Measurements from ENCODE around the gene FGFRL1. TPM values are rescaled to one million over a fixed set of nuclear protein-coding genes. Genes with fewer than 3 reads are reported as not detected.

The FGFRL1 gene
- polyA plus RNA-seq, 1 donor from 2014 or later, result 0.97 TPM

DNA sequence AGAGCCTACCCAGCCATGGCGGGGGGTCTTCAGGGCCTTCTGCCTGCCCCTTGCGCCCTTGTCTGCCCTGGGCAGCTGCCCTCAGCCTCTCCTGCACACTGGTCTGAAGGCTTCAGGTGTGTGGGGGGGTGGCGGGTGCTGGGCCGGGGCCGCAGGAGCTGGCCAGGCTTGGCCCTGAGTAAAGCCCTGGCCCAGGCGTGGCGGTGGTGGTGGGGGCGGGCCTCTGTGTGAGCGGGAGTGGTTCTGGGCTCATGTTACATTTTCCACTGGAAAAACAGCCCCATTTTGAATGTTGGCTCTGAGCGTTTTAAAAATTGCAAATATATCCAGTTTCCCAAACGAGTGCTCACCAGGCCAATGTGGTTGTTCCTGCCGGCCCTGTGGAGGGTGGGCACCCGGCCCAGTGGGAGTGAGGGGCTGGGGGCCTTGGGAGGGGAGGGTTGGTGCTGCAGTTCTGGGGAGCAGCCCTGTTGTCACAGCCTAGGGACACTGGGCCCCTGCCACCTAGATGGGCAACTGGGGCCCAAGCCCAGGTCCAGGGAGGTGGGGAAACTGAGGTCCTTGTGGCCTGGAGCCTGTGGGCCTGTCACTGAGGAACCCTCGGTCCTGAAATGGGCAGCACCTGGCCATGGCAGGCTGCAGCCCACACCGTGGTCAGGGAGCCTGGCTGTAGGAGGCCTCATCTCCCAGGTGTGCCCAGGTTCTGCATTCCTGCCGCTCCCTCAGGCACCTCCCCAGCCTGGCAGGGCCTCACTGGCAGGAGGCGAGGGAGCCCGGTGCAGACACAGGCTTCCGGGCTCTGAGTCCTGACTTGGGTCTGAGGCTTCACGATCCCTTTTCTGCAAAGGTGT lies 28.3 kb downstream of the FGFRL1 start:
- Histone ChIP-seq H3K79me2 (replicated peaks; ENCODE audit: insufficient read depth, low read length) (no peaks in the 10 kb centered on the region), H3K27ac (ENCODE audit: low read length) (no peak overlapping the region), H3K27me3 (ENCODE audit: insufficient read depth, low read depth, low read length) (no peaks in the 10 kb centered on the region), H3K9ac (ENCODE audit: low read length) (no peak overlapping the region), H3K9me3 (ENCODE audit: low read length) (no peaks in the 10 kb centered on the region), H3K4me3 (ENCODE audit: low read length) (no peak overlapping the region), H3F3A (ENCODE audit: insufficient read depth, low read length, poor library complexity, severe bottlenecking) (no peaks in the 10 kb centered on the region), H3K4me2 (ENCODE audit: low read length) (no peak overlapping the region), H3K9me2 (ENCODE audit: insufficient read depth, low read length) (no peaks in the 10 kb centered on the region), H2AFZ (ENCODE audit: low read depth, low read length) (no peak overlapping the region), H3K36me3 (ENCODE audit: insufficient read depth, low read length) (no peaks in the 10 kb centered on the region), H4K20me1 (ENCODE audit: insufficient read depth) (no peaks in the 10 kb centered on the region)
- TF ChIP-seq MXI1 (conservative IDR thresholded peaks at IDR 0.05; ENCODE audit: poor library complexity, severe bottlenecking) (no peak), EZH2 (IDR thresholded peaks at IDR 0.05; ENCODE audit: borderline replicate concordance, insufficient read depth, low read length, poor library complexity, severe bottlenecking) (no peak), RAD21 (conservative IDR thresholded peaks at IDR 0.05) (no peak), TAF1 (IDR thresholded peaks at IDR 0.05; ENCODE audit: low read depth) (no peak), POLR2AphosphoS5 (IDR thresholded peaks at IDR 0.05) (no peak), EP300 (conservative IDR thresholded peaks at IDR 0.05; ENCODE audit: poor library complexity, severe bottlenecking) (no peak), SMC3 (conservative IDR thresholded peaks at IDR 0.05; ENCODE audit: poor library complexity) (no peak)
- TF ChIP-seq, protein P1, sequence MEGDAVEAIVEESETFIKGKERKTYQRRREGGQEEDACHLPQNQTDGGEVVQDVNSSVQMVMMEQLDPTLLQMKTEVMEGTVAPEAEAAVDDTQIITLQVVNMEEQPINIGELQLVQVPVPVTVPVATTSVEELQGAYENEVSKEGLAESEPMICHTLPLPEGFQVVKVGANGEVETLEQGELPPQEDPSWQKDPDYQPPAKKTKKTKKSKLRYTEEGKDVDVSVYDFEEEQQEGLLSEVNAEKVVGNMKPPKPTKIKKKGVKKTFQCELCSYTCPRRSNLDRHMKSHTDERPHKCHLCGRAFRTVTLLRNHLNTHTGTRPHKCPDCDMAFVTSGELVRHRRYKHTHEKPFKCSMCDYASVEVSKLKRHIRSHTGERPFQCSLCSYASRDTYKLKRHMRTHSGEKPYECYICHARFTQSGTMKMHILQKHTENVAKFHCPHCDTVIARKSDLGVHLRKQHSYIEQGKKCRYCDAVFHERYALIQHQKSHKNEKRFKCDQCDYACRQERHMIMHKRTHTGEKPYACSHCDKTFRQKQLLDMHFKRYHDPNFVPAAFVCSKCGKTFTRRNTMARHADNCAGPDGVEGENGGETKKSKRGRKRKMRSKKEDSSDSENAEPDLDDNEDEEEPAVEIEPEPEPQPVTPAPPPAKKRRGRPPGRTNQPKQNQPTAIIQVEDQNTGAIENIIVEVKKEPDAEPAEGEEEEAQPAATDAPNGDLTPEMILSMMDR (IDR thresholded peaks at IDR 0.05; ENCODE audit: poor library complexity, severe bottlenecking), result no peak
- TF ChIP-seq, protein P2, sequence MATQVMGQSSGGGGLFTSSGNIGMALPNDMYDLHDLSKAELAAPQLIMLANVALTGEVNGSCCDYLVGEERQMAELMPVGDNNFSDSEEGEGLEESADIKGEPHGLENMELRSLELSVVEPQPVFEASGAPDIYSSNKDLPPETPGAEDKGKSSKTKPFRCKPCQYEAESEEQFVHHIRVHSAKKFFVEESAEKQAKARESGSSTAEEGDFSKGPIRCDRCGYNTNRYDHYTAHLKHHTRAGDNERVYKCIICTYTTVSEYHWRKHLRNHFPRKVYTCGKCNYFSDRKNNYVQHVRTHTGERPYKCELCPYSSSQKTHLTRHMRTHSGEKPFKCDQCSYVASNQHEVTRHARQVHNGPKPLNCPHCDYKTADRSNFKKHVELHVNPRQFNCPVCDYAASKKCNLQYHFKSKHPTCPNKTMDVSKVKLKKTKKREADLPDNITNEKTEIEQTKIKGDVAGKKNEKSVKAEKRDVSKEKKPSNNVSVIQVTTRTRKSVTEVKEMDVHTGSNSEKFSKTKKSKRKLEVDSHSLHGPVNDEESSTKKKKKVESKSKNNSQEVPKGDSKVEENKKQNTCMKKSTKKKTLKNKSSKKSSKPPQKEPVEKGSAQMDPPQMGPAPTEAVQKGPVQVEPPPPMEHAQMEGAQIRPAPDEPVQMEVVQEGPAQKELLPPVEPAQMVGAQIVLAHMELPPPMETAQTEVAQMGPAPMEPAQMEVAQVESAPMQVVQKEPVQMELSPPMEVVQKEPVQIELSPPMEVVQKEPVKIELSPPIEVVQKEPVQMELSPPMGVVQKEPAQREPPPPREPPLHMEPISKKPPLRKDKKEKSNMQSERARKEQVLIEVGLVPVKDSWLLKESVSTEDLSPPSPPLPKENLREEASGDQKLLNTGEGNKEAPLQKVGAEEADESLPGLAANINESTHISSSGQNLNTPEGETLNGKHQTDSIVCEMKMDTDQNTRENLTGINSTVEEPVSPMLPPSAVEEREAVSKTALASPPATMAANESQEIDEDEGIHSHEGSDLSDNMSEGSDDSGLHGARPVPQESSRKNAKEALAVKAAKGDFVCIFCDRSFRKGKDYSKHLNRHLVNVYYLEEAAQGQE (IDR thresholded peaks at IDR 0.05; ENCODE audit: borderline replicate concordance), result no peak

DNA sequence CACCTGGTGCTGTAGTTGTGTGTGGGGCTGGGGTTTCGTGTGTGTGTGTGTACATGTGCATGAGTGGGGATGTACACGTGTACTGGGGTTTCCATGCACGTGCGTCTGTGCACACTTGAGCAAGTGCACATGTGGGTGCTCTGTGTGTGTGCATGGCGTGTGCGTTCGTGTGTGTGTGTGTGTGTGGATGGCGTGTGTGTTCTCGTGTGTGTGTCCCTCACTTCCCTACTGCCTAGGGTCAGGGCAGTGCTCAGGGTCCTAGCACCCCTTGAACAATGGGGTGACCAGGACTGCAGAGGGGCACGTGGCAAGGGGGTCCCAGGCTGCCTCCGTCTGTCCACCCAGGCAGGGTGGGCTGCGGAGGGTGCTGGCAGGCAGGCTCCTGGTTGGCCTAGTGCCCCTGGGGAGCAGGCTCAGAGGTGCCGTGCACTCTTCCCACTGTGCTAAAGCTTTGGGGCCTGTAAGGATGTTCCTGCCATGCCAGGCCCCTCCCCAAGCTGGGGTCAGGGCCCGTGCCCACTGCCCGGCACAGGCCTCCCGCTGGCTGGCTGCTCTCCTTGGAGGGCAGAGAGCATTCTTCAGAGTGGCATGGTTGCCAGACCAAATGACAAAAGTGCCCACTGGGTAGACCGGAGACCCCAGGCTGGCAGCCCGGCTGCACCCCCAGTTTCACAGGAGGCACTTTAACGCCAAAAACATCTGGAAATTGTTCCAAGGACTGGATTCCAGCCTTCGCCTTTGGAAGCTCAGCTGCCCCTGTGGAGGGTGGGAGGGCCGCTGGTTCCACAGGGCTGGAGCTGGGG lies 29.1 kb downstream of the FGFRL1 start:
- Histone ChIP-seq H3K9ac (ENCODE audit: low read length) (no peak overlapping the region), H3F3A (ENCODE audit: insufficient read depth, low read length, poor library complexity, severe bottlenecking) (no peaks in the 10 kb centered on the region), H3K4me2 (ENCODE audit: low read length) (no peak overlapping the region), H3K79me2 (replicated peaks; ENCODE audit: insufficient read depth, low read length) (no peaks in the 10 kb centered on the region), H3K9me2 (ENCODE audit: insufficient read depth, low read length) (no peaks in the 10 kb centered on the region), H3K27me3 (ENCODE audit: insufficient read depth, low read depth, low read length) (no peaks in the 10 kb centered on the region), H3K4me3 (ENCODE audit: low read length) (no peak overlapping the region), H3K27ac (ENCODE audit: low read length) (no peak overlapping the region), H3K9me3 (ENCODE audit: low read length) (no peaks in the 10 kb centered on the region), H3K36me3 (ENCODE audit: insufficient read depth, low read length) (no peaks in the 10 kb centered on the region), H4K20me1 (ENCODE audit: insufficient read depth) (no peaks in the 10 kb centered on the region), H2AFZ (ENCODE audit: low read depth, low read length) (no peak overlapping the region)
- TF ChIP-seq POLR2AphosphoS5 (IDR thresholded peaks at IDR 0.05) (no peak), EZH2 (IDR thresholded peaks at IDR 0.05; ENCODE audit: borderline replicate concordance, insufficient read depth, low read length, poor library complexity, severe bottlenecking) (no peak), MXI1 (conservative IDR thresholded peaks at IDR 0.05; ENCODE audit: poor library complexity, severe bottlenecking) (no peak), RAD21 (conservative IDR thresholded peaks at IDR 0.05) (no peak), EP300 (conservative IDR thresholded peaks at IDR 0.05; ENCODE audit: poor library complexity, severe bottlenecking) (no peak), SMC3 (conservative IDR thresholded peaks at IDR 0.05; ENCODE audit: poor library complexity) (no peak), TAF1 (IDR thresholded peaks at IDR 0.05; ENCODE audit: low read depth) (no peak)
- TF ChIP-seq, protein P1 (IDR thresholded peaks at IDR 0.05; ENCODE audit: poor library complexity, severe bottlenecking), result no peak
- TF ChIP-seq, protein P2 (IDR thresholded peaks at IDR 0.05; ENCODE audit: borderline replicate concordance), result no peak

Data from neural cell (in vitro differentiated cells).